Right ventricle myocardium inferior (tissue), 1 donor: ENCODE results near the gene NR2C1. TPM values are rescaled to one million over a fixed set of nuclear protein-coding genes. Genes with fewer than 3 reads are reported as not detected.
"Not testable (repeated sequence)": the region's sequence is repeated elsewhere in the genome, so short reads cannot be mapped to it uniquely, and the experiment has no call there.

ENCODE experiments used
- ATAC-seq: fragments of 200-7000 bp; cut with Tn5 transposase; one replicate; pipeline ENCODE4 v1.9.1; 2020; ENCODE audit warnings: mild to moderate bottlenecking, moderate library complexity
- DNase-seq: peaks from one replicate; pipeline ENCODE4 v3.0.0; 2021; ENCODE audit errors: missing footprints
- intact Hi-C: fragments of 100-400 bp; cut with DNase I; formaldehyde crosslinking; loops from one replicate; pipeline ENCODE4 v1.11.0; 2022
- total RNA-seq: library from RNA; stranded (reverse); fragmentation: NEBNext Ultra II Directional; extraction: Animal tissue kit (Norgen Biotek cat#: 25700); gene quantifications from one replicate; pipeline ENCODE4 v1.2.1, GENCODE V29; 2021
- donor health status: DM: no; HTN: yes; CAD: no; lungs with severe emphysema.

NR2C1 gene
- total RNA-seq, 1 donor from 2014 or later, result 35.0 TPM

DNA sequence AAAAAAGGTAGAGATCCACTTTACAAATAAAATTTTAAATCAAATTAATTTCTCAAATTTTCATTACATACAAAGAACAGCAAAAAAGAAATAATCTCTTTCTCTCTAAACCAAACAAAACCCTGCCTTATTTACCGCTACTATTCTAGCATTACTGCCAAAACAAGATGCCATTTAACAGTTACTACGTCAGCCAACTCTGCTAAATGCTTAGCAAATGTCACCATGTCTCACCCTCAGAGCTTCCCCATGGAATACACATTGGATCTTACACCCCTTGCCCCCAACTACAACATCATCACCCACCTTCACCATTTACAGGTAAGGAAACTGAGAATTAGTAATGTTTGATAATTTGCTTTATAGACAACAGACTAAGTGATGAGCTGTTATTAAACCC is 23.0 kb upstream of the NR2C1 start:
- no peak for DNase-seq
- intact Hi-C loops, result no loop called here
- ATAC-seq, result no peak

DNA sequence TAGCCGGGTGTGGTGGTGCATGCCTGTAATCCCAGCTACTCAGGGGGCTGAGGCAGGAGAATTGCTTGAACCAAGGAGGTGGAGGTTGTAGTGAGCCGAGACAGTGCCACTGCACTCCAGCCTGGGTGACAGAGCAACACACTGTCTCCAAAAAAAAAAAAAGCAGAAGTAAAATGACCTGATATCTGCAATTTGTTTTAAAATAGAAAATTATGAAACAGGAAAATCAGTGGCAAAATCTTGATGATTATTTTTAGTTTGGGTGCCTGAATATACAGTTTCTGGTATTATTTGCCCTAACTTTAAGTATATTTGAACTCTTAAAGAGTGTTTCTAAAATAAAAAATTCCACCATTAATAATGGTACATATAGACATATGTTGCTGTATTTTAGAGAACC is 22.4 kb upstream of the NR2C1 start:
- DNase-seq, ATAC-seq, intact Hi-C loops: not testable (repeated sequence)

DNA sequence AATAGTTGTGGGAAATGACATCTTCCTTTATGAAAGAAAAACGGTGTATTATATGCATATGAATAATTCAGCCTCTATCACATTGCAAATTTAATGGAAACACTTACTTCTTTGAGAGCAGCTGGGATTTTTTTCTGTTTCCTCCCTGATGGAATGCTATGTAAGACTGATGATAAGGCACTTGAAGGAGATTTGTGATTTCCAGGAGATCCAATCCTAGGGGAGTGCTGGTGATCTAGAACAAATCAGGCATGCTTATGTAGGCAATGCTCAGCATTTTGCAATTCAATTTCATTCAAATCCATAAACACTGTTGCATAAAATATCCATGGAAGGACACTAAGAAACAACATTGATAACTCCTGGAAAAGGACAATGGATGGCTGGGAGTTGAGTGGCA is 16.0 kb upstream of the NR2C1 start:
- intact Hi-C loops, result no loop called here
- DNase-seq, result no peak
- no peak for ATAC-seq

DNA sequence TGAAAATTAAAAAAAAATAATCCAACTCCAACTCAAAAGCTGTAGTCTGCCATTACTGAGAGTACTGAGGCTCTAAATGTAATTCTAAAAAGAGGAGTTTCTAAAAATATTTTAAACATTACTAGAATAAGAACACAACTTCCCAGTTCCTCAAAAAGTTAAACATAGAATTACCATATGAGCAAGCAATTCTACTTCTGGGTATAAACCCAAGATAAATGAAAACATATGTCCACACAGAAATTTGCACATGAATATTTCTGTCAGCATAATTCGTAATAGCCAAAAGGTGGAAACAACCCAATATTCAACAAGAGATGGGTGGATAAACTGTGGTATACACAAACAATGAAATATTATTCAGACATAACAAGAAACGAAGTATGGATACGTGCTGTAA is 15.0 kb upstream of the NR2C1 start:
- DNase-seq (no peak), ATAC-seq (no peak)
- intact Hi-C loops, result no loop called here

DNA sequence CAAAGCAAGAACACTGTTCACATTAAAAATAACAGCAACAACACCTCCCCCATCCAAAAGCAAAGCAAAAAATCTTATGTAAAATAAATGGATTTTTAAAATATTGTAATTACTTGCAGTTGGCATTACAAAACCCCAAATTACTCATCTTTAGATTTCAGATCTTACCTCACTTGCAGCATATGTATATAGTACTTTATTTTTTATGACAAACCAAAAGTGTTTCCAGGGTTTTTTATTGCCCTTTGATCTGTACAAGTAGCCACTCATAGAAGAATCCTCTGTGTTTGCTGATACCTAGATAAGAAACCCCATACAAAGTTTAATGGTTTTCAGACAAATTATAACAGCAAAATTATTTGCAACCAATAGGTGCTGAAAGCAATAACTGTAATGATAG is 12.2 kb upstream of the NR2C1 start:
- intact Hi-C loops, result no loop called here
- ATAC-seq (no peak), DNase-seq (no peak)

DNA sequence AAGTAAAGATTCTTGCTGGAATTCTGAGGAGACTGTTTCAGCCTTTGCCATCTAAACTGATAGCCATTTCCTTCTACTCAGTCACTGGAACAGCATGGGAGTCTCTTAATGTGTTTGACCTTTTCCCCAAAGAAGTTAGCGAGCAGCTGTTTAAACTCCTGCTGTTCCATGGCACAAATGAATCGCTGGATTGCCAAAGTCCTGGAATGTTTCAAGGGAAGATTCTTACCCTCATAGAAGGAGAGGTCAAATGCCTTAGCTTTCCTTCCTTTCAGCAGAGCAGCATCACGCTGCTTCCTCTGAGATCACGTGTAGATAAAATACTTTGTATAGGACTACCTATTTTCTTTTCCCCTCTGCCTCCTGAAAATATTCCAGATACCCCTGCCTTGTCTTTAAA is 10.5 kb upstream of the NR2C1 start:
- ATAC-seq (peak; percentile 92), DNase-seq (no peak)
- intact Hi-C loops, result no loop called here

DNA sequence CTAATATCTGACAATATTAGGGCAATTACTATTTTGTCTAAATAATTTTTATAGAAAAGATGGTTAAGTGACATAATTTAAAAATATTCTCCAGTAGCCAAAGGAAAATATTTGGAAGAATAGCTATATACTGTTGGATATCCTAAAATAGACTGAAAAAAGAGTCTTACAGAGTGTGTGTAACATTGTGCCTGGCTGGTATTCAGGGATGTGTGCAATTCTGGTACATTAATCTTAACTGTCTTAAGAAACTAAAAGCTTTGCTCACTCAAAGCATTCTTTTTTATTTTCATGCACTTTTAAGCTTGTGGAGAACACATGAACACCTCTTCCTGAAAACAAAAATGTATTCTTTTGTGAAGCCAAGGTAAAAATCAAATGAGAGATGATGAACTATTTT is 10.1 kb upstream of the NR2C1 start:
- DNase-seq (no peak), ATAC-seq (no peak)
- intact Hi-C loops, result no loop called here

DNA sequence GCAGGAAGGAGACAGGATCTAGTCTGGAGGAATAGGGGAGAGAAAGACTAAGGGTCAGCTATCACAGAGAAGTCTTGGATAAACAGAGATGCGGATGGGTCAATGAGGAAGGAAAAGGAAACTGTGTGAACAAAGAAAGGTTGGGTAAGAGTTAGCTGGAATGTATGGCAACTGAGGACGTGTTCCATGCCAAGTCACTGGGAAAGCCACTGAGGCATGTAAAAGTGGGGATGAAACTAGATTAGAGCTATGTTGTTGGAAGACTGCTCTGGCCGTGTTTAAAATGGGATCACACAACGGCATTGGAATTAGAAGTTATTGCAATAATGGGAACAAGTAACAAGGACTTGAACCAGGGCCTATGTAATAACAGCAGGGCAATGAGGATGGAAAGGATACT is 3.9 kb upstream of the NR2C1 start:
- intact Hi-C loops, result no loop called here
- no peak for DNase-seq
- no peak for ATAC-seq

DNA sequence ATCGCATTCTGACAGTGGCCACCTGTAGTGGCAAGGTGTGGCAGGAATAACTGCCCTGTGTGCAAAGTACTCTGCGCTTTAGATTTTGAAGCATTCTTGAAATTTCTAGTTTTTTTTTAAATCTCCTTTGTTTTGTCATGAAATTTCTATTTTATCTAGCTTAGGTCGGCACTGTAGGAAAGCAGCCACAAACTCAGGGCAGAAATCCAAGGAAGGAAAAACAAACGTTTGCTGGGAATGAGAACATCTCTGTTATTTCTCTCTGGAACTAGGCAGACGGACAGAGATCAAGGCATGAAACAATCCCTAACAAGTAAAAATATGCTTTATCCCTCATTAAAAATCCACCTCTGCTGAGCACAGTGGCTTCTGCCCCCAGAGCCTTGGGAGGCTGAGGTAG is 1.3 kb upstream of the NR2C1 start:
- ATAC-seq (no peak), DNase-seq (no peak)
- intact Hi-C loops, result no loop called here

DNA sequence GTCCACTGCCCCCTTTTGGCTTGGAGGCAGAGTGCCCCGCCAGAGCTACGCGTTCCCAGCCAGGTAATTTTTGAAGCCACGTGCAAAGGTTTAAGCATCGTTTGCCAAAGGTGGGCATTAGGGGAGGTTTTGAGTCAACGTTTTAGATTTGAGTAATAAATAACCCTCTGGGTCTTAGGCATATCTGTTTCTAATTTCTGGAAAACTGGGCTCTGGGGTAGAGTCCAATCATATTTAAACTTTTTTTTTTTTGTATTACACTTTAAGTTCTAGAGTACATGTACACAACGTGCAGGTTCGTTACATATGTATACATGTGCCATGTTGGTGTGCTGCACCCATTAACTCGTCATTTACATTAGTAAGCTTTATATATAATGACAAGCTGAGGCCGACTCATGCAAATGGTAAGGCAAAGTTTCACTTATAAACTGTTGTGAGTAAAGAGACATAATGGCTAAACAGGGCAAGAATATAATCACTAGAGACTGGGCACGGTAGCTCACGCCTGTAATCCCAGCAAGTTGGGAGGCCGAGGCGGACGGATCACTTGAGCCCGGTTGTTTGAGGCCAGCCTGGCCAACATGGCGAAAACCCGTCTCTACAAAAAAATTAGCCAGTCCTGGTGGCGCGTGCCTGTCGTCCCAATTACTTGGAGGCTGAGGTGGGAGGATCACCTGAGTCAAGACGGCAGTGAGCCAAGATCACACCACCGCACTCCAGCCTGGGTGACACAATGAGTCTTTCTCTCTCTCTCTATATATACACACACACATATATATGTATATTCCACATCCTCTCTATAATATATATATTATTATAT is 491 bp upstream of the NR2C1 start:
- intact Hi-C loops, result no loop called here
- ATAC-seq, result no peak
- no peak for DNase-seq

DNA sequence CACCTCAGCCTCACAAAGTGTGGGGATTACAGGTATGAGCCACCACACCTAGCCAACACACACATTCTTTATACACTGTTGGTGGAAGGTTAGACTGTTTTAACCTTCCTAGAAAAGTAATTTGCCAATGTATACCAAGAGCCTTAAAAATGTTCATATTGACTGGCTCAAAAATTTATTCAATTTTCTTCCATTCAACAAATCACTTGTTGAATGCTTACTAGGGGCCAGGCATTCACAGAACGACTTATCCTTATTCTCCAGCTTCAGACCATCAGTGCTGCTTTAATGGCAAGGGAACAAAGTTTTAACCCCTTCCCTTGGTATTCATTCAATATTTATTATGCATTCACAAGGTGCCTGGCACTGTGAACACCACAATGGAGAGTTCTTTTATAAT is 3.0 kb downstream of the NR2C1 start:
- ATAC-seq, result no peak
- intact Hi-C loops, result no loop called here

DNA sequence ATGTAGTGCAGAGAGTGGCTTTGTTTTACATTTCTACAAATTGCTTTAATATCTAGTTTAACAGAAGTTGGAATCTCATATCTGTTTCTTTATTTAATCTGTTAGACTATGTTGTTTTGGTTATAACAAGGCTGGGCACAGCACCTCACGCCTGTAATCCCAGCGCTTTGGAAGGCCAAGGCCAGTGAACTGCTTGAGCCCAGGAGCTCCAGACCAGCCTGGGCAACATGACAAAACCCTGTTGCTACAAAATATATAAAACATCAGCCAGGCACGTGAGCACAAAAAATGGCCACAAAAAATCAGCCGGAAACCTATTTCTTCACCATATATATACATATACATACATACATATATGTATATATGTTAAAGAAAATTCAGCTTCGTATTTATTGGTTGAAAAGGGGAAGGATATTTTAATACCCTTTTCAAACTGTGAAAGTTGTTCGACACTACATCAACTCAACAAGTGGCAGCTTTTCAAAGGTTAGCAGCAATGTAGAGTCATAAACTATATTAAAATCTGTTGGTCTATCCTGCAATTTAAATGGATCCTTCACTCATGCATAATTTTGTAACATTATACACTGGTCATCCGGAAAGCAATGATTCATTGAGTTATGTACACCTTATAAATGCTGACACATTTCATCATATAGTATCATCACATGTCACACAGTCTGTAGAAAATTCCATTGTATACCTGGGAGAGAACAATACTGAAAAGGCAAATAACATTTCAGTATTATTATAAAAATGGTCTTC is 7.1 kb downstream of the NR2C1 start:
- no peak for ATAC-seq
- DNase-seq, result no peak
- intact Hi-C loops, result no loop called here

More for the DNA sequence above, 3.0 kb downstream of the NR2C1 start:
- DNase-seq, result no peak

DNA sequence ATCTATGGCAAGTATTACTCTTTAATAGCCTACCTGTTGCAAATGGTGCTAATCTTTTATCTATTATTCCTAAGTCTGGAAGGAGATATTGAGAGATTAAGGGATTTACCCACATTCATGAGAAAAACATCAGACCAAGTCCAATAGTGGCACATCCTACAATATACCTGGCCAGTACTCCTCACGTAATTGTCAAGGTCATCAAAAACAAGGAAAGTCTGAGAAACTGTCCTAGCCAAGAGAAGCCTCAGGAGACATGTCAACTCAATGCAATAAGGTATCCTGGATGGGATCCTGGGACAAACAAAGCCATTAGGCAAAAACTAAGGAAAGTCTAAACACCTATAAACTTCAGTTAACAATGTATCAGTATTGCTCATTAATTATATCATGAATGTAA is 12.5 kb downstream of the NR2C1 start:
- DNase-seq (no peak), ATAC-seq (no peak)
- intact Hi-C loops, result no loop called here

DNA sequence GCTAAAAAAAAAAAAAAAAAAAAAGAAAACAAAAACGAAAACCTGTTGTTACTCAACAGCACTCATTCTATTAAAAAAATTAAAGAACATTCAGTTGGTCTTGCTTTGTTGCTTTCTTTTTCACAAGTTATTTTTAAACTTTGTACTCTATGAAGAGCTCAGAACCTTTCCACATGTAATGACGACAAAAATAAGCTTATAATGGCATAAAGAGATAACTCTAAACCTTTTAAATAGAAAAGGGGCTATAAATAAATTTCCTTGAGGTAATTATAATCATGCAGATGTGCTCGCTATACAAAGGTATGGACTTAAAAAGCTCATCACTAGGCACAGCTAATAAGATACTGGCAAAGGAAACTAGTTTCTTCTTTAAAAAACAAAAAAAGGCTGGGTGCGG is 13.4 kb downstream of the NR2C1 start:
- no peak for DNase-seq
- intact Hi-C loops, result no loop called here
- ATAC-seq, result peak; percentile 28

DNA sequence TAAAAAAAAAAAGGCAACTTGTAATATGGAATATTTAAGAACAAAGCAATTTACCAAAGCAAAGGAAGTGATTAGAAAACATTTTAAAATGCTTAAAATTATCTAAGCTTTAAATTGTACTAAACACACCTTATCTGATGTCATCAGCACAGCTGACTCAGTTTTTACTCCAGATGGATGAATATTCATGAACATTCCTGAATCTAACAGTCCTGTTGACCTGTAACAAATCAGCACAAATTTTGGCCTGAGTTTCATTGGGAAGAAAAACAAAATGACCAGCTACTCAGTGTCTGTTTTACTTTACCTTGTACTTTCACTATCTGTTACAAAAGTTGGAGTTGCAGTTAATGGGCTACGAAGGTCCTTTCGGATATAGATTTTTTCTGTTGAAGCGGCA is 16.0 kb downstream of the NR2C1 start:
- intact Hi-C loops, result no loop called here
- no peak for ATAC-seq

DNA sequence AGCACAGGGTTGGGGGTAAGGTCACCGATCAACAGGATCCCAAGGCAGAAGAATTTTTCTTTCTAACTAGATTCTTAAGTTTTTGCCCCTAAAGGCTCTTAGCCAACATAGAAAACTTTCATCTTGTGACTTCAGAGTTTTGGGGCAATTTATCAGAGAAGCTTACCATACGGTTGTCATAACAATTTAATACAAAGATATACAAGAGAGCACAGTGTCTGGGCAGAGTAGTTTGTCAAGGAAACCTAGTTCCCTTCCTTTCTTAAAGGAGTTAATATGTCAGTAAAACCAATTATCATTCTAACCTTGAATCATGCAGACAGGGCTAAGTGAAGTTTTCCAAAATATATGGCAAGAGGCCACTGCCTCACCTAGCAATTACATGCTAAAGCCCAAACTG is 18.4 kb downstream of the NR2C1 start:
- DNase-seq (no peak), ATAC-seq (no peak)
- intact Hi-C loops, result no loop called here

More for the DNA sequence above, 16.0 kb downstream of the NR2C1 start:
- no peak for DNase-seq

DNA sequence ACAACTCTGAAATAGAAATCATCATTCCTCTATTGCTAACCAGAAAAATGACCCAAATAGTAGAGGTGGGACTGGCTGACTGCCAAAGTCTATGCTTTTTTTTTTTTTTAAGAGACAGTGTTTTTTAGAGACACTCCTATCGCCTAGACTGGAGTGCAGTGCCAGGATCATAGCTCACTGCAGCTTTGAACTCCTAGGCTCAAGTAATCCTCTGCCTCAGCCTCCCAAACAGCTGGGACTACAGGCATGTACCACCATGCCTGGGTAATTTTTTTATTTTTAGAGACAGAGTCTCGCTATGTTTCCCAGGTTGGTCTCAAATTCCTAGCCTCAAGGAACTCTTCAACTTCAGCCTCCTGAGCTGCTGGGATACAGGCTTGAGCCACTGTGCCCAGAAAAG is 19.2 kb downstream of the NR2C1 start:
- DNase-seq (no peak), ATAC-seq (no peak)
- intact Hi-C loops, result no loop called here

DNA sequence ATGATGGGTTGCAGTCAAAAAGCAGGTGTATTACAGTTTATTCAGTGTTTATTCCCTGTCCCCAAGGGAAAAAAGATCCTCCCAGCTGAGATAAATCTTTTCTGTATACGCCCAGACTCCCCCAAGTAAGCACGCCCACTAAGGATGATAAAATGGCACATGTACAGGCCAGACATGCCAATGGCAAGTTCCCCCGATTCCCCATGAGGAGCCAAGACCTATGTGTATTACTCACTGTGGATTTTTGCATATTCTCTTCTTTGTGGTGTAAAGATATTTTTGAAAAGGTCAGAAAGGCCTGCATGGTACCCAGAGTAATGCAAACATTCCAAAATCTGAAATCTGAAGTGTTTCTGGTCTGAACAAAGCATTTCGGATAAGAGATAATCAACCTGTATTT is 22.2 kb downstream of the NR2C1 start:
- DNase-seq, result no peak
- no peak for ATAC-seq
- intact Hi-C loops, result no loop called here

DNA sequence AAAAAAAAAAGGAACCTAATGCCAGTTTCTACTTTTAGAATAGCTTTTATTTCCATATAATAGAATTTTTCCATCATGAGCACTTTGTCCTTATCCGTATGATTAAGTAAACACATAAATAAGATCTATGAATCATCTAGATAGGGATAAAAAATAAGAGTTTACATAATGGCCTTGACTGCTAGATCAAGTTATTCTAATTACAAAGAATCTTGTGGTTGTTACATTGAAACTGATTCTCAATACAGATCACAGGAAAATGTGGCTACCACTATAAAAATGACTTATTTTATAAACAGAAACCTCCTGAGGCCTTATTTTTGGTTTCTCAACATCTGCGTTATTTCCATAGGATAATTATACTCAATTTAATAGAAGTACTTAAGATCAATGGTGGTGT is 35.5 kb downstream of the NR2C1 start:
- DNase-seq, result no peak
- no peak for ATAC-seq
- intact Hi-C loops, result no loop called here

DNA sequence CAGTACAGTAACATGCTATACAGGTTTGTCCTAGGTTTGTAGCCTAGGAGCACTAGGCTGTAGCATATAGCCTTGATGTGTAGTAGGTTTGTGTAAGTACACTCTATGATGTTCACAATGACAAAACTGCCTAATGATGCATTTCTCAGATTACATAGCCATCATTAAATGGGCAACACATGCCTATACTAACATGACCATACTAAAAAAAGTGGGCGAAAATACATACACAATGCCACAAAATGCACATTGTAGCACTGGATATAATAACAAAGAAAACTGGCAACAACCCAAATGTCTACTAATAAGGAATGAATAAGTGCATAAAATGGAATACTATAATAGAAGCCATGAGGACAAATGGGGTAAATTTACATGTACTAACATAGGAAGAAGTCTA is 38.7 kb downstream of the NR2C1 start:
- intact Hi-C loops, result no loop called here
- ATAC-seq, result no peak
- DNase-seq, result no peak
